Epithelial cell of proximal tubule (primary cell): Measurements from ENCODE around the gene GPR183. TPM values are rescaled to one million over a fixed set of nuclear protein-coding genes. Genes with fewer than 3 reads are reported as not detected.

Experiments
- DNase-seq: peaks from one replicate; pipeline ENCODE4 v3.0.0-alpha.2; 2011; ENCODE audit warnings: low read depth
- H3K4me3 ChIP-seq: 2 replicates; pipeline ENCODE4 v1.5.1; 2011; ENCODE audit warnings: low read depth, mild to moderate bottlenecking, low read length
- CTCF ChIP-seq: conservative IDR thresholded peaks from 2 replicates; pipeline ENCODE4 v1.5.1; 2012; ENCODE audit warnings: low read depth, mild to moderate bottlenecking, low read length
- total RNA-seq: library from RNA; depleted of rRNA; stranded (reverse); fragments of >200 nt; gene quantifications from 2 replicates; pipeline ENCODE4 v1.2.3, GENCODE V29; 2015

GPR183 gene
- total RNA-seq, 1 donor from 2014 or later: 0.17 TPM

- no peak for DNase-seq
- H3K4me3 ChIP-seq: no peak overlapping the region
- no peak for TF ChIP-seq CTCF
Measured at GRCh38 chr13:99353246-99353600, 46.0 kb upstream of the GPR183 start.

GRCh38 chr13:99352351-99353245, 45.4 kb upstream of the GPR183 start:
- DNase-seq: no peak
- H3K4me3 ChIP-seq: no peak overlapping the region
- no peak for TF ChIP-seq CTCF

- H3K4me3 ChIP-seq: no peak overlapping the region
- no peak for DNase-seq
- no peak for TF ChIP-seq CTCF
Measured at GRCh38 chr13:99351772-99352171, 44.6 kb upstream of the GPR183 start.

- DNase-seq: no peak
- H3K4me3 ChIP-seq: no peak overlapping the region
- TF ChIP-seq CTCF: no peak
Measured at GRCh38 chr13:99350191-99350590, 43.0 kb upstream of the GPR183 start.

GRCh38 chr13:99347911-99348451, 40.8 kb upstream of the GPR183 start:
- TF ChIP-seq CTCF: no peak
- H3K4me3 ChIP-seq: no peak overlapping the region
- DNase-seq: no peak

DNA sequence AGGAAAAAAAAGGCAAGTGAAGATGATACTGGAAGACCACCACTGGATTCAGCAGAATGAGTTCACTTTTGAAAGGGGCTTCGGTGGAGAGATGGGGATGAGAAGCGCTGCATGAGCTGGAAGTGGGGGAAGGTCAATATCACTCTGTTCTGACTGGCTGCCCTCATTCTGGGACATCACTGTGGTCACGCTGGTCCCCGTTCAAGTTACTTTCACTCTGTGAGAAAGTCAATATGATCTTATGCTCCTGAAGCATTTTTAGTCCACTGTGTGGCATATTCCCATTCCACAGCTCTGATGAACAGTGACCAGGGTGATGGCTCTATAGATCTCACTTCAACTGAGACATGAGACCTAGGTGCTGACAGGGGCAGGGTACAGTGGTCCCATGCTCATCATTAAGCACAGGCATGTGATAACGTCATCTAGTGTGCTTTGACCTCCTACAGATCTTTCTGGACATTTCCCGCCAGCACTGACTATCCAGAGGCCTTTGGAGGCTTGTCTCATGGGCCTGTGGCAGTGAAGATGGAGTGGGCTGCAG, 40.2 kb upstream of the GPR183 start:
- TF ChIP-seq CTCF: no peak
- H3K4me3 ChIP-seq: no peak overlapping the region
- no peak for DNase-seq
